Neural cell (in vitro differentiated cells): ENCODE measurements around the gene LETM1. TPM values are rescaled to one million over a fixed set of nuclear protein-coding genes. Genes with fewer than 3 reads are reported as not detected.

Experiments
- H2AFZ ChIP-seq: fragments of 200-600, 300-800 bp; sonication (generic), shearing (Covaris generic); 2 replicates; pipeline ENCODE4 v1.6.0; 2014; ENCODE audit warnings: low read depth, mild to moderate bottlenecking, antibody characterized with exemption, low read length, moderate library complexity
- H3F3A ChIP-seq: fragments of 200-600 bp; shearing (Covaris generic); 2 replicates; pipeline ENCODE4 v1.6.1; 2016; ENCODE audit warnings: mild to moderate bottlenecking, moderate library complexity, mixed read lengths, antibody characterized with exemption, low read length; ENCODE audit not compliant: insufficient read depth, poor library complexity, severe bottlenecking
- H3K27ac ChIP-seq: fragments of 200-600, 300-800 bp; sonication (generic), shearing (Covaris generic); 2 replicates; pipeline ENCODE4 v1.5.1; 2014; ENCODE audit warnings: mild to moderate bottlenecking, low read length, moderate library complexity
- H3K27me3 ChIP-seq: fragments of 300-800, 200-600 bp; sonication (generic), shearing (Covaris generic); 2 replicates; pipeline ENCODE4 v1.6.0; 2014; ENCODE audit warnings: mild to moderate bottlenecking, low read depth, low read length, moderate library complexity; ENCODE audit not compliant: insufficient read depth
- H3K36me3 ChIP-seq: fragments of 300-800, 200-600 bp; sonication (generic), shearing (Covaris generic); 2 replicates; pipeline ENCODE4 v1.5.1; 2014; ENCODE audit warnings: mild to moderate bottlenecking, antibody characterized with exemption, low read length, moderate library complexity; ENCODE audit not compliant: insufficient read depth
- H3K4me2 ChIP-seq: fragments of 300-800, 200-600 bp; sonication (generic), shearing (Covaris generic); 2 replicates; pipeline ENCODE4 v1.6.0; 2014; ENCODE audit warnings: mild to moderate bottlenecking, low read length
- H3K4me3 ChIP-seq: fragments of 300-800, 200-600 bp; sonication (generic), shearing (Covaris generic); 2 replicates; pipeline ENCODE4 v1.5.1; 2014; ENCODE audit warnings: mild to moderate bottlenecking, low read length, moderate library complexity
- H3K79me2 ChIP-seq: fragments of 200-600 bp; shearing (Covaris generic); replicated peaks from 2 replicates; pipeline ENCODE4 v1.6.0; 2014; ENCODE audit warnings: mild to moderate bottlenecking, low read length, moderate library complexity; ENCODE audit not compliant: insufficient read depth
- H3K9ac ChIP-seq: fragments of 300-800, 200-600 bp; sonication (generic), shearing (Covaris generic); 2 replicates; pipeline ENCODE4 v1.6.1; 2016; ENCODE audit warnings: mild to moderate bottlenecking, low read length, mixed read lengths
- H3K9me2 ChIP-seq: fragments of 200-600 bp; shearing (Covaris generic); 2 replicates; pipeline ENCODE4 v1.6.1; 2016; ENCODE audit warnings: mild to moderate bottlenecking, low read length, mixed read lengths; ENCODE audit not compliant: insufficient read depth
- H3K9me3 ChIP-seq: fragments of 200-600, 300-800 bp; sonication (generic), shearing (Covaris generic); 2 replicates; pipeline ENCODE4 v1.6.1; 2016; ENCODE audit warnings: mild to moderate bottlenecking, mixed run types, low read length, moderate library complexity, mixed read lengths
- H4K20me1 ChIP-seq: fragments of 200-600 bp; shearing (Covaris generic); 2 replicates; pipeline ENCODE4 v1.6.1; 2016; ENCODE audit warnings: mild to moderate bottlenecking, mixed run types; ENCODE audit not compliant: insufficient read depth
- EP300 ChIP-seq: fragments of 450-650 bp; conservative IDR thresholded peaks from 2 replicates; pipeline ENCODE4 v1.6.1; 2014; ENCODE audit warnings: antibody characterized with exemption, mild to moderate bottlenecking, moderate library complexity; ENCODE audit not compliant: poor library complexity, severe bottlenecking
- EZH2 ChIP-seq: fragments of 200-600, 300-800 bp; shearing (Covaris generic), sonication (generic); IDR thresholded peaks from 2 replicates; pipeline ENCODE4 v1.6.1; 2014; ENCODE audit warnings: antibody characterized with exemption, low read length, borderline replicate concordance, mild to moderate bottlenecking; ENCODE audit not compliant: insufficient read depth, poor library complexity, severe bottlenecking
- MXI1 ChIP-seq: fragments of 450-650 bp; conservative IDR thresholded peaks from 2 replicates; pipeline ENCODE4 v1.6.1; 2014; ENCODE audit warnings: antibody characterized with exemption, mild to moderate bottlenecking; ENCODE audit not compliant: poor library complexity, severe bottlenecking
- POLR2AphosphoS5 ChIP-seq: IDR thresholded peaks from 2 replicates; pipeline ENCODE4 v1.6.1; 2012
- RAD21 ChIP-seq: fragments of 450-650 bp; conservative IDR thresholded peaks from 2 replicates; pipeline ENCODE4 v1.6.1; 2014; ENCODE audit warnings: antibody characterized with exemption, mild to moderate bottlenecking, moderate library complexity
- SMC3 ChIP-seq: fragments of 450-650 bp; conservative IDR thresholded peaks from 2 replicates; pipeline ENCODE4 v1.6.1; 2014; ENCODE audit warnings: antibody characterized with exemption, mild to moderate bottlenecking, moderate library complexity; ENCODE audit not compliant: poor library complexity
- TAF1 ChIP-seq: IDR thresholded peaks from 2 replicates; pipeline ENCODE4 v1.6.1; 2012; ENCODE audit warnings: low read depth
- polyA plus RNA-seq: library from polyadenylated mRNA; depleted of rRNA; stranded (reverse); fragments of >200 nt; gene quantifications from 2 replicates; pipeline ENCODE4 v1.2.3, GENCODE V29; 2014
- TF ChIP-seq, protein P1 (sequence below): fragments of 450-650 bp; IDR thresholded peaks from 2 replicates; pipeline ENCODE4 v1.5.1; 2014; ENCODE audit warnings: antibody characterized with exemption, mild to moderate bottlenecking, moderate library complexity; ENCODE audit not compliant: poor library complexity, severe bottlenecking
- TF ChIP-seq, protein P2 (sequence below): IDR thresholded peaks from 2 replicates; pipeline ENCODE4 v1.6.1; 2012; ENCODE audit warnings: borderline replicate concordance

Gene LETM1
- polyA plus RNA-seq, 1 donor from 2014 or later: 38.9 TPM

GRCh38 chr4:1822568-1823544, 33.1 kb downstream of the LETM1 start (continued):
- TF ChIP-seq, protein P1, sequence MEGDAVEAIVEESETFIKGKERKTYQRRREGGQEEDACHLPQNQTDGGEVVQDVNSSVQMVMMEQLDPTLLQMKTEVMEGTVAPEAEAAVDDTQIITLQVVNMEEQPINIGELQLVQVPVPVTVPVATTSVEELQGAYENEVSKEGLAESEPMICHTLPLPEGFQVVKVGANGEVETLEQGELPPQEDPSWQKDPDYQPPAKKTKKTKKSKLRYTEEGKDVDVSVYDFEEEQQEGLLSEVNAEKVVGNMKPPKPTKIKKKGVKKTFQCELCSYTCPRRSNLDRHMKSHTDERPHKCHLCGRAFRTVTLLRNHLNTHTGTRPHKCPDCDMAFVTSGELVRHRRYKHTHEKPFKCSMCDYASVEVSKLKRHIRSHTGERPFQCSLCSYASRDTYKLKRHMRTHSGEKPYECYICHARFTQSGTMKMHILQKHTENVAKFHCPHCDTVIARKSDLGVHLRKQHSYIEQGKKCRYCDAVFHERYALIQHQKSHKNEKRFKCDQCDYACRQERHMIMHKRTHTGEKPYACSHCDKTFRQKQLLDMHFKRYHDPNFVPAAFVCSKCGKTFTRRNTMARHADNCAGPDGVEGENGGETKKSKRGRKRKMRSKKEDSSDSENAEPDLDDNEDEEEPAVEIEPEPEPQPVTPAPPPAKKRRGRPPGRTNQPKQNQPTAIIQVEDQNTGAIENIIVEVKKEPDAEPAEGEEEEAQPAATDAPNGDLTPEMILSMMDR: no peak
- TF ChIP-seq EP300 (no peak), SMC3 (no peak)

DNA sequence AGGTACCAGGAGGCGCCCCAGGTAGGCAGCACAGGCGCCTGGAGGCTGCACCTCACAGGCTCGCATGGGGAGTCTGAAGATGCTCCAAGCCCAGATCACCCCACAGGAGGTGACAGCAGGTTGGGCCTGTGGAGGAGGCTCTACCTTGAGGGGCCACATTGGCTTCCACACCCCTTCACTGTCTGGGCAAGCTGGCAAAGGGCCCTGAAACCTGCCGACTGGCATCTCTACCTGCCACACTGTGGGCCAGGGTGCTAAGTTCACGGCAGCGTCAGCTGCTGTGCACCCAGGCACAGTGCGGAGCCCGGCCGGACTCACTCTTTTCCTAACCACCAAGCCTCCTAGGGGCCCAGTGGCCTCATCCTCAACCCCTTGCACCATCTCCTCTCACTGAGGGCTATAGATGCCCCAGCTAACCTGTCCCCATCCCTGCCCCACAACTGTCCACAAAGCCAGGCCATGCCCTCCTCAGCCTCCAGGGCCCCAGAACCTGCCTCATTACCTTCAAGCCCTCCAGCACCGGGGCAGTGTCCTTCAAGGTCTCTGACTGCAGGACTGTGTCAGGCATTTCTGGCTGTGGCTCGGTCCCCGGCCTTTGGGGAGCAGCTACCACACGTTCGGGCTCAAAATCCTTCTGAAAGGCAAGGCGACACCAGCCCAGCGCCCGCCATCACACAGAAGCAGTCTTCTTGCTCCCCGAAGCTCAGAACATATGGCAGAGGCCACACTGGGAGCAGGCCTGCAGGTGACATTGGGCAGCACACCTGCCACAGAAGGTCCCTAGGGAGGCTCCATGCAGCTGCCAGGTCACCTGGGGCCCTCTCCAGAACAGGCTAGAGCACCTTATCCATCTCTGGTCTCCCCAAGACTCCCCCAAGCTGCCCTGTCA, 34.0 kb downstream of the LETM1 start:
- Histone ChIP-seq H4K20me1 (no peaks in the 10 kb centered on the region), H3K4me3 (no peak overlapping the region), H3K27ac (no peak overlapping the region), H3K36me3 (no peaks in the 10 kb centered on the region), H3K79me2 (no peaks in the 10 kb centered on the region), H3K9ac (no peak overlapping the region), H3F3A (no peaks in the 10 kb centered on the region), H3K4me2 (no peak overlapping the region), H2AFZ (no peak overlapping the region), H3K9me2 (no peaks in the 10 kb centered on the region), H3K9me3 (no peaks in the 10 kb centered on the region), H3K27me3 (no peaks in the 10 kb centered on the region)
- TF ChIP-seq EP300: no peak
- no peak for TF ChIP-seq POLR2AphosphoS5
- TF ChIP-seq, protein P1: no peak
- TF ChIP-seq, protein P2, sequence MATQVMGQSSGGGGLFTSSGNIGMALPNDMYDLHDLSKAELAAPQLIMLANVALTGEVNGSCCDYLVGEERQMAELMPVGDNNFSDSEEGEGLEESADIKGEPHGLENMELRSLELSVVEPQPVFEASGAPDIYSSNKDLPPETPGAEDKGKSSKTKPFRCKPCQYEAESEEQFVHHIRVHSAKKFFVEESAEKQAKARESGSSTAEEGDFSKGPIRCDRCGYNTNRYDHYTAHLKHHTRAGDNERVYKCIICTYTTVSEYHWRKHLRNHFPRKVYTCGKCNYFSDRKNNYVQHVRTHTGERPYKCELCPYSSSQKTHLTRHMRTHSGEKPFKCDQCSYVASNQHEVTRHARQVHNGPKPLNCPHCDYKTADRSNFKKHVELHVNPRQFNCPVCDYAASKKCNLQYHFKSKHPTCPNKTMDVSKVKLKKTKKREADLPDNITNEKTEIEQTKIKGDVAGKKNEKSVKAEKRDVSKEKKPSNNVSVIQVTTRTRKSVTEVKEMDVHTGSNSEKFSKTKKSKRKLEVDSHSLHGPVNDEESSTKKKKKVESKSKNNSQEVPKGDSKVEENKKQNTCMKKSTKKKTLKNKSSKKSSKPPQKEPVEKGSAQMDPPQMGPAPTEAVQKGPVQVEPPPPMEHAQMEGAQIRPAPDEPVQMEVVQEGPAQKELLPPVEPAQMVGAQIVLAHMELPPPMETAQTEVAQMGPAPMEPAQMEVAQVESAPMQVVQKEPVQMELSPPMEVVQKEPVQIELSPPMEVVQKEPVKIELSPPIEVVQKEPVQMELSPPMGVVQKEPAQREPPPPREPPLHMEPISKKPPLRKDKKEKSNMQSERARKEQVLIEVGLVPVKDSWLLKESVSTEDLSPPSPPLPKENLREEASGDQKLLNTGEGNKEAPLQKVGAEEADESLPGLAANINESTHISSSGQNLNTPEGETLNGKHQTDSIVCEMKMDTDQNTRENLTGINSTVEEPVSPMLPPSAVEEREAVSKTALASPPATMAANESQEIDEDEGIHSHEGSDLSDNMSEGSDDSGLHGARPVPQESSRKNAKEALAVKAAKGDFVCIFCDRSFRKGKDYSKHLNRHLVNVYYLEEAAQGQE: no peak
- TF ChIP-seq SMC3: no peak
- no peak for TF ChIP-seq RAD21
- no peak for TF ChIP-seq MXI1
- TF ChIP-seq TAF1: no peak
- TF ChIP-seq EZH2: no peak
